Measurements from ENCODE around the gene STX8. TPM values are rescaled to one million over a fixed set of nuclear protein-coding genes. Genes with fewer than 3 reads are reported as not detected.

STX8 gene
- total RNA-seq, 1 experiment from 2014 or later, result 38.8 TPM

DNA sequence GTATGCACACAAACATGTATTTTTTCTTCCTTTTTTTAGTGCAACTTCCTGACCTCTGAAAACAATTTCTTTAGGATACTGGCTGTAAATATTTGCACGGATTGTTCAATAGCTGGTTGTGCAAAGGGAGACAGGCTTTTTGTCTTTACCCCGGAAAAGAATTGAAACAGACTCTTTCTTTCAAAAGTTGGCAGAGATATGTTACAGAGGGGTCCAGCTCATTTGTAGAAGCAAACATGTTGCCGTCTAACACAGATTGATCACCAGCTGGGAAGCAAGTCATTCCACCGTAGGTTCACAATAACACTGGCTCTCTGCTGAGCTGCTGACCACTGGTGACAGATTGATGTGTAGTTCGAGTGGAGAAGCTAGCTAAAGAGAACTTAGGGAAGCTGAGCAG is 130.9 kb downstream of the STX8 start (continued):
- TF ChIP-seq FOSL1 (IDR thresholded peaks at IDR 0.05; ENCODE audit: low read depth), result no peak
- no peak for TF ChIP-seq TCF7L2 (IDR thresholded peaks at IDR 0.05; ENCODE audit: borderline replicate concordance, extremely low read depth, insufficient read depth, insufficient read length)
- TF ChIP-seq, protein P1, sequence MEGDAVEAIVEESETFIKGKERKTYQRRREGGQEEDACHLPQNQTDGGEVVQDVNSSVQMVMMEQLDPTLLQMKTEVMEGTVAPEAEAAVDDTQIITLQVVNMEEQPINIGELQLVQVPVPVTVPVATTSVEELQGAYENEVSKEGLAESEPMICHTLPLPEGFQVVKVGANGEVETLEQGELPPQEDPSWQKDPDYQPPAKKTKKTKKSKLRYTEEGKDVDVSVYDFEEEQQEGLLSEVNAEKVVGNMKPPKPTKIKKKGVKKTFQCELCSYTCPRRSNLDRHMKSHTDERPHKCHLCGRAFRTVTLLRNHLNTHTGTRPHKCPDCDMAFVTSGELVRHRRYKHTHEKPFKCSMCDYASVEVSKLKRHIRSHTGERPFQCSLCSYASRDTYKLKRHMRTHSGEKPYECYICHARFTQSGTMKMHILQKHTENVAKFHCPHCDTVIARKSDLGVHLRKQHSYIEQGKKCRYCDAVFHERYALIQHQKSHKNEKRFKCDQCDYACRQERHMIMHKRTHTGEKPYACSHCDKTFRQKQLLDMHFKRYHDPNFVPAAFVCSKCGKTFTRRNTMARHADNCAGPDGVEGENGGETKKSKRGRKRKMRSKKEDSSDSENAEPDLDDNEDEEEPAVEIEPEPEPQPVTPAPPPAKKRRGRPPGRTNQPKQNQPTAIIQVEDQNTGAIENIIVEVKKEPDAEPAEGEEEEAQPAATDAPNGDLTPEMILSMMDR (IDR thresholded peaks at IDR 0.05 in 2 of 3, conservative IDR thresholded peaks at IDR 0.05 in 1 of 3; ENCODE audit: borderline replicate concordance in 1 of 3, insufficient read depth in 1 of 3, low read depth in 2 of 3, low read length in 2 of 3), result no peak
- no peak for TF ChIP-seq EZH2phosphoT487 (IDR thresholded peaks at IDR 0.05; ENCODE audit: borderline replicate concordance)
- no peak for TF ChIP-seq YY1 (IDR thresholded peaks at IDR 0.05; ENCODE audit: extremely low read depth, insufficient replicate concordance, low read depth, low read length)
- TF ChIP-seq SP1 (IDR thresholded peaks at IDR 0.05; ENCODE audit: low read depth), result no peak
- TF ChIP-seq, protein P2, sequence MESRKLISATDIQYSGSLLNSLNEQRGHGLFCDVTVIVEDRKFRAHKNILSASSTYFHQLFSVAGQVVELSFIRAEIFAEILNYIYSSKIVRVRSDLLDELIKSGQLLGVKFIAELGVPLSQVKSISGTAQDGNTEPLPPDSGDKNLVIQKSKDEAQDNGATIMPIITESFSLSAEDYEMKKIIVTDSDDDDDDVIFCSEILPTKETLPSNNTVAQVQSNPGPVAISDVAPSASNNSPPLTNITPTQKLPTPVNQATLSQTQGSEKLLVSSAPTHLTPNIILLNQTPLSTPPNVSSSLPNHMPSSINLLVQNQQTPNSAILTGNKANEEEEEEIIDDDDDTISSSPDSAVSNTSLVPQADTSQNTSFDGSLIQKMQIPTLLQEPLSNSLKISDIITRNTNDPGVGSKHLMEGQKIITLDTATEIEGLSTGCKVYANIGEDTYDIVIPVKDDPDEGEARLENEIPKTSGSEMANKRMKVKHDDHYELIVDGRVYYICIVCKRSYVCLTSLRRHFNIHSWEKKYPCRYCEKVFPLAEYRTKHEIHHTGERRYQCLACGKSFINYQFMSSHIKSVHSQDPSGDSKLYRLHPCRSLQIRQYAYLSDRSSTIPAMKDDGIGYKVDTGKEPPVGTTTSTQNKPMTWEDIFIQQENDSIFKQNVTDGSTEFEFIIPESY (IDR thresholded peaks at IDR 0.05; ENCODE audit: extremely low read depth, insufficient replicate concordance, low read length), result no peak

DNA sequence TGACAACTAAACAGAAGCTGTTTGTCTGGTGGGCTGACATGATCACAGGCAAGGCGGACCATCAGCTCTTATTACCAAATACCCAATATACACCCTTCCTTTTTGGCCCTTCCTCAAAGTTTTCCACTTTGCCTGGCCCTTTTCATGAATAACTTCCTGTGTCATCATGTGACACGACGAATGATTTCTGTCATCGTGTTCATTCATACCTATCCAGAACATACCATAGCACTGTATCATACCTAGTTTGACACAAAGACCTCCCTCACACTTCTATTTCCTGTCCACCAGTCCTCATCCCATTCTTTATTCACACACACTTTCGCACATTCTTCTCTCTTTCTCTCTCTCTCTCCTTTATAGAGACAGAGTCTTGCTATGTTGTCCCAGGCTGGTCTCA is 131.8 kb downstream of the STX8 start:
- H3K27me3 ChIP-seq (ENCODE audit: insufficient read depth, low read length), result no peaks in the 10 kb centered on the region
- POLR2A ChIA-PET, result no interaction called here
- no peak overlapping the region for H2AFZ ChIP-seq (ENCODE audit: low read depth, low read length, poor library complexity, severe bottlenecking)

More for the DNA sequence above, 131.8 kb downstream of the STX8 start:
- no peaks in the 10 kb centered on the region for H3K36me3 ChIP-seq (ENCODE audit: control insufficient read depth in 1 of 2, insufficient read depth in 2 of 2, low read length in 2 of 2)
- TF ChIP-seq EGR1 (IDR thresholded peaks at IDR 0.05; ENCODE audit: low read depth) (no peak), CBX3 (IDR thresholded peaks at IDR 0.05; ENCODE audit: low read depth) (no peak), SP1 (IDR thresholded peaks at IDR 0.05; ENCODE audit: low read depth) (no peak), ZFX (IDR thresholded peaks at IDR 0.05) (no peak), POLR2A (IDR thresholded peaks at IDR 0.05; ENCODE audit: borderline replicate concordance, extremely low read depth, insufficient read depth, insufficient read length) (no peak), ELF1 (IDR thresholded peaks at IDR 0.05; ENCODE audit: borderline replicate concordance, low read depth) (no peak), YY1 (IDR thresholded peaks at IDR 0.05; ENCODE audit: extremely low read depth, insufficient replicate concordance, low read depth, low read length) (no peak), TCF7L2 (IDR thresholded peaks at IDR 0.05; ENCODE audit: borderline replicate concordance, extremely low read depth, insufficient read depth, insufficient read length) (no peak), FOSL1 (IDR thresholded peaks at IDR 0.05; ENCODE audit: low read depth) (no peak)
- TF ChIP-seq, protein P1 (IDR thresholded peaks at IDR 0.05 in 2 of 3, conservative IDR thresholded peaks at IDR 0.05 in 1 of 3; ENCODE audit: borderline replicate concordance in 1 of 3, insufficient read depth in 1 of 3, low read depth in 2 of 3, low read length in 2 of 3), result no peak
- TF ChIP-seq, protein P2 (IDR thresholded peaks at IDR 0.05; ENCODE audit: extremely low read depth, insufficient replicate concordance, low read length), result no peak
- TF ChIP-seq, protein P3, sequence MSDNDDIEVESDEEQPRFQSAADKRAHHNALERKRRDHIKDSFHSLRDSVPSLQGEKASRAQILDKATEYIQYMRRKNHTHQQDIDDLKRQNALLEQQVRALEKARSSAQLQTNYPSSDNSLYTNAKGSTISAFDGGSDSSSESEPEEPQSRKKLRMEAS (IDR thresholded peaks at IDR 0.05), result no peak
- DNase-seq (ENCODE audit: low read depth, low spot score) (no peak), ATAC-seq (no peak)
- no peaks in the 10 kb centered on the region for H3K4me1 ChIP-seq (ENCODE audit: control insufficient read depth in 1 of 2, insufficient read depth in 2 of 2, low read length in 2 of 2)
- BruUV-seq (replicated peaks), result no TSS peak
- H3K79me2 ChIP-seq (ENCODE audit: insufficient read depth, low read length), result no peaks in the 10 kb centered on the region
- no peaks in the 10 kb centered on the region for H3K9me2 ChIP-seq (ENCODE audit: insufficient read depth)
- ChIA-PET CTCF (no interaction called here), RAD21 (ENCODE audit: low non-redundant PET in 1 of 2, low total read pairs in 2 of 2, uncharacterized antibody in 2 of 2, unreplicated experiment in 2 of 2) (no interaction called here)
- no peak overlapping the region for H3K9ac ChIP-seq (ENCODE audit: low read length)
- no peaks in the 10 kb centered on the region for H3K9me3 ChIP-seq (ENCODE audit: control insufficient read depth in 1 of 2, insufficient read depth in 1 of 2, low read depth in 1 of 2, low read length in 2 of 2)
- H3K27ac ChIP-seq (ENCODE audit: low read depth, low read length), result no peak overlapping the region
- H3K4me3 ChIP-seq (replicated peaks in 1 of 2; ENCODE audit: low read depth in 1 of 2, low read length in 2 of 2), result no peak overlapping the region
- H4K20me1 ChIP-seq (ENCODE audit: insufficient read depth), result no peaks in the 10 kb centered on the region
- intact Hi-C loops (cut with micrococcal nuclease), result no loop called here
- H3K4me2 ChIP-seq (ENCODE audit: low read length), result no peak overlapping the region
